ENCODE data around the gene ABCD2. TPM values are rescaled to one million over a fixed set of nuclear protein-coding genes. Genes with fewer than 3 reads are reported as not detected.

ABCD2 gene
- total RNA-seq, 1 donor from 2014 or later: 4.2 TPM

GRCh38 chr12:39638840-39639239, 19.2 kb upstream of the ABCD2 start:
- no peaks in the 10 kb centered on the region for H3K36me3 Mint-ChIP-seq (ENCODE audit: unreplicated experiment)
- no peak overlapping the region for H3K27ac Mint-ChIP-seq (ENCODE audit: unreplicated experiment)
- no peaks in the 10 kb centered on the region for H3K4me1 Mint-ChIP-seq (ENCODE audit: low read depth, unreplicated experiment)
- no peaks in the 10 kb centered on the region for H3K27me3 Mint-ChIP-seq (ENCODE audit: unreplicated experiment)
- no peak for DNase-seq
- H3K9me3 Mint-ChIP-seq (ENCODE audit: unreplicated experiment): no peaks in the 10 kb centered on the region
- no peak overlapping the region for H3K4me3 Mint-ChIP-seq (ENCODE audit: unreplicated experiment)
- no peak for TF ChIP-seq CTCF (IDR thresholded peaks at IDR 0.05; ENCODE audit: partially characterized antibody, unreplicated experiment)

- no peaks in the 10 kb centered on the region for H3K36me3 Mint-ChIP-seq (ENCODE audit: unreplicated experiment)
These were observed 18.6 kb upstream of the ABCD2 start for GRCh38 chr12:39638178-39638577.

GRCh38 chr12:39632670-39633069, 13.1 kb upstream of the ABCD2 start:
- Mint-ChIP-seq H3K36me3 (ENCODE audit: unreplicated experiment) (no peaks in the 10 kb centered on the region), H3K27ac (ENCODE audit: unreplicated experiment) (no peak overlapping the region), H3K27me3 (ENCODE audit: unreplicated experiment) (no peaks in the 10 kb centered on the region), H3K4me1 (ENCODE audit: low read depth, unreplicated experiment) (no peaks in the 10 kb centered on the region), H3K9me3 (ENCODE audit: unreplicated experiment) (no peaks in the 10 kb centered on the region), H3K4me3 (ENCODE audit: unreplicated experiment) (no peak overlapping the region)
- no peak for TF ChIP-seq CTCF (IDR thresholded peaks at IDR 0.05; ENCODE audit: partially characterized antibody, unreplicated experiment)
- DNase-seq: no peak

More at GRCh38 chr12:39638178-39638577, 18.6 kb upstream of the ABCD2 start:
- no peaks in the 10 kb centered on the region for H3K4me1 Mint-ChIP-seq (ENCODE audit: low read depth, unreplicated experiment)
- no peak for DNase-seq
- no peaks in the 10 kb centered on the region for H3K9me3 Mint-ChIP-seq (ENCODE audit: unreplicated experiment)
- no peak for TF ChIP-seq CTCF (IDR thresholded peaks at IDR 0.05; ENCODE audit: partially characterized antibody, unreplicated experiment)
- no peak overlapping the region for H3K4me3 Mint-ChIP-seq (ENCODE audit: unreplicated experiment)
- no peak overlapping the region for H3K27ac Mint-ChIP-seq (ENCODE audit: unreplicated experiment)
- no peaks in the 10 kb centered on the region for H3K27me3 Mint-ChIP-seq (ENCODE audit: unreplicated experiment)

- Mint-ChIP-seq H3K9me3 (ENCODE audit: unreplicated experiment) (no peaks in the 10 kb centered on the region), H3K36me3 (ENCODE audit: unreplicated experiment) (no peaks in the 10 kb centered on the region), H3K27ac (ENCODE audit: unreplicated experiment) (no peak overlapping the region), H3K27me3 (ENCODE audit: unreplicated experiment) (no peaks in the 10 kb centered on the region), H3K4me1 (ENCODE audit: low read depth, unreplicated experiment) (peaks cover 2% of the 10 kb centered on the region), H3K4me3 (ENCODE audit: unreplicated experiment) (no peak overlapping the region)
- no peak for DNase-seq
- no peak for TF ChIP-seq CTCF (IDR thresholded peaks at IDR 0.05; ENCODE audit: partially characterized antibody, unreplicated experiment)
These were observed 9.2 kb upstream of the ABCD2 start for GRCh38 chr12:39628836-39629235.

GRCh38 chr12:39627914-39628313, 8.3 kb upstream of the ABCD2 start:
- H3K4me3 Mint-ChIP-seq (ENCODE audit: unreplicated experiment): no peak overlapping the region
- H3K36me3 Mint-ChIP-seq (ENCODE audit: unreplicated experiment): no peaks in the 10 kb centered on the region
- H3K27ac Mint-ChIP-seq (ENCODE audit: unreplicated experiment): no peak overlapping the region
- DNase-seq: no peak
- H3K4me1 Mint-ChIP-seq (ENCODE audit: low read depth, unreplicated experiment): peaks cover 2% of the 10 kb centered on the region
- H3K9me3 Mint-ChIP-seq (ENCODE audit: unreplicated experiment): no peaks in the 10 kb centered on the region
- H3K27me3 Mint-ChIP-seq (ENCODE audit: unreplicated experiment): no peaks in the 10 kb centered on the region
- no peak for TF ChIP-seq CTCF (IDR thresholded peaks at IDR 0.05; ENCODE audit: partially characterized antibody, unreplicated experiment)

All from glutamatergic neuron (in vitro differentiated cells).